DLD1 (cell line): ENCODE measurements around the gene TMEM59.
"Not testable (repeated sequence)": the region's sequence is repeated elsewhere in the genome, so short reads cannot be mapped to it uniquely, and the experiment has no call there.

Experiments used
- in situ Hi-C: cut with HindIII; loops from 2 replicates; pipeline ENCODE4 v1.10.0; 2017; ENCODE audit warnings: low sequenced_read_pairs

The TMEM59 gene

DNA sequence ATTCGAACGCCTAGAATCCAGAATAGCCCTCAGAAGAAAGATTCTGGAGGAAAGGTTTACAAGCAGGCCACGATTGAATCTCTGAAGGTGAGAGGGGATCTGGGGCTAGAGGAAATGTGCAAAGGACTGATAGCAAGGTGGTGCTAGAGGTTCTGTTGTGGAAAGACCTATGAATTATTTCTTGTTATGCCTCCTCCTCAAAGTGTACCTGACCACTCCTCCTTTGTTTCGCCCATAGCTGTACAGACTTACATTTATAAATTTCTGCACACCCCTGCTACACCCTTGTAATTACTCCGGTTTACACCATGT is 1.4 kb upstream of the TMEM59 start:
- in situ Hi-C loops, result no loop called here

DNA sequence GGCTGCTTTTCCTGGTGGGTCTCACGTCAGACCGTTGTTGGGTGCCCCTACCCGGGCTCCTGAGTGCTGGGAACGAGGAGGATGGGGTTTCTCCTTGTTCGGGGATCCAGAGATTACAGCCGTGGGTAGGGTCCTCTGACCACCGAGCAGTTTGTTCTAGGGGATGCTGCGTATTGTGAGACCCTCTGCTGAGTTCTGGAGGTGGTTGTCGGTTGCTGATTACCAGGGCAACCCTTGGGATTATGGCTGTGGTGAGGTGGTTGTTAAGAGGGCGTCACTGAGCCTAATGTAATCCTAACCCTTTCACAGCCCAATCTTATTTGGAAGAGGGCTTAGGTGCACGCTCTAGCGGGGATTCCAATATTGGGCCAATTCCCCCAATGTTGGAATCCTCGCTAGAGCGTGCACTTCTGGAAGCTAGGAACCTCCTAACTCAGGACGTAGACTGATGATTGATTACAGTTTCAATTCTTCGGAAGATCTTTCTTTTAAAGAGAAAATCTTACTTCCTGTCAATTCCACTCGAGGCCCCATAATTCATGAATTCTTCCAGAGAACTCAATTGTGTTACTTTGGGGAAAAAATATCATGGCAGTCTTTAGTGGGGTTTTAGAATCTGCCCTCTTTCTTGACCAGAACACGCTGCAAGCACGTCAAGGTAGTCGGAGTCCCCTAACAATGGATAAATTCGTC is 887 bp upstream of the TMEM59 start:
- in situ Hi-C loops, result no loop called here

DNA sequence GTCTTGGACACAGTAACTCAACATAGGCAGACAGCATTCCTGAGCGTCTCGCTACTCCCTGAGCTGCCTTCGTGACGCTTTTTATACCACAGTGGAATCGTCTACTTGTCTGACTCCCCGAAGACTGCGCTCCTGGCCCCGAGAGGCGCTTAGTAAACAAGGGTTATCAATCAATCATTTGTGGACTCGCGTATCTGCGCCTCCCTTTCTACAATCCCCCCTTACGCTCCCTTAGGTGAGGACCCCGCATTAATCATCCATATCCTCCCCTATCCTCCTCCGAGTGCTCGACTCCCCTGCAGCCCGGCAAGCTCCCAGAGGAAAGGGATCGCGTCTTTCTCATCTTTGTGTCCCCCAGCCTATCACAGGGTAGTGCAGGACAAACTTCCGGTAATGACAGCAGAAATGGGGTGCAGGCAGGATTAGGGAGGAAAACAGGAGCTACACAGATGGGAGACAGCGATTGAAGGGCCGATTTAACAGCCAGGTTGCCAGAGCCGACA is 522 bp downstream of the TMEM59 start:
- in situ Hi-C loops, result no loop called here

DNA sequence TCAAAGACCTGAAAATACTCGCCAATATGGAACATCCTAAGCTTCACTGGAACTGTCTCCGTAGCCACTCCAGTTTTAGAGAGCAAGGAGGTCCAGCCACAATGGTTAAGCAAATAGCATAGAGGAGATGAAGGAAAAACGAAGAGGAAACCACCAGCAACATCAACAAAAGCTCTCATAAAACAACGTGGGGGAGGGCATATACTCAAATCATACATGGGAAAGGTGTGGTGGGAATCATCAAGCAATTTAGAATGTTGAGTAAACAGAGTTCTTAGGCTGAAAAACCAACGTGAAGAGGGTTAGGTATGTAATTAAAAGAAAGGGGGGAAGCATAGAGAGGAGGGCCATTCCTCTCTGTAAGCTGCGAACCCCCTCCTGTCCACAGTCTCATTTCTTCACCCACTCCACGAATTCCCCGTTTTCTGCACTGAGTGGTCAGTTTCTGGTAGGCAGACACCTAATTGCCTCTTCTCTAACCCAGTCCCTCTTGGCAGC is 1.0 kb downstream of the TMEM59 start:
- in situ Hi-C loops, result no loop called here

DNA sequence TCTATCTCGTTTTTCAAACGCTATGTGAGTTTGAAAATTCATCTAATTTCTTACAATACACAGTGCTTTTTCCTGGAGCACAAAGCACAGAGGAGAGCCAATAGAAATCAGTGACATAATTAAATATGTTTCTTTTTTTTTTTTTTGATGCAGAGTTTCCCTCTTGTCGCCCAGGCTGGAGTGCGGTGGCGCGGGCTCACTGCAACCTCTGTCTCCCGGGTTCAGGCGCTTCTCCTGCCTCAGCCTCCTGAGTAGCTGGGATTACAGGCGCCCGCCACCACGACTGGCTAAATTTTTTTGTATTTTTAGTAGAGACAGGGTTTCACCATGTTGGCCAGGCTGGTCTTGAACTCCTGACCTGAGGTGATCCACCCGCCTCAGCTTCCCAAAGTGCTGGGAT is 2.6 kb downstream of the TMEM59 start:
- in situ Hi-C loops, result not testable (repeated sequence)

DNA sequence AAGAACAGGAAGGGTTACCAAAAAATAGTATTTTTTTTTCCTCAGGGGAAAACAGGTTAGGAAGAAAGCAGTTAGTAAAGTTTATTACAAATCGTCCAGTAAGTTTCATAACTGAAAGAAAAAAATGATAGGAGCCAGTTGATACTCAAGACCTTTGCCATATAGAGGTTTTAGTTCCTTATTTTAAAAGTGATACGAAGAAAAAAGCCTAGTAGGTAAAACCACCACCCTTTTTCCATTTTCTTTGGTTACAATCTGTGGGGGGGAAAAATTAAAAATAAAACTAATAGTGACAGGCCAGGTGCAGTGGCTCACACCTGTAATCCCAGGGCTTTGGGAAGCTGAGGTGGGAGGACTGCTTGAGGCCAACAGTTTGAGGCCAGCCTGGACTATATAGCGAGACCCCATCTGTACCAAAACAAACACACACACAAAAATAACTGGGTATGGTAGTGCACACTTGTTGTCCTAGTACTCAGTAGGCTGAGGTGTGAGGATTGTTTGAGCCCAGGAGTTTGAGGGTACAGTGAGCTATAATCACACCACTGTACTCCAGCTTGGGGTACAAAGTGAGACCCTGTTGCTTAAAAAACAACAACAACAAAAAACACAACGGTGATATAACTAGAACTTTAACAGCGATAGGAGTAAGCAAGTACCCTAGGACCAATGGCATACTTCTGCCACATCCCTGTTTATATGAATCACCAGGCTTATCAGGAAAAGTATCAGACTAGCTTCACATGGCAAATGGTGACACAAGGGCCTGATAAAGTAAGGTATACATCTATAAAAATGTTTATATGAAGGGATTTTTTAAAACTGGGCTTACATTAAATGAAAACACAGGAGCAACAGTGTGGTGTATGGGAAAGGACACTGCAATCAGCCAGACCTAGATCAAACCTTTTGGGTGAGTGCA is 5.4 kb downstream of the TMEM59 start:
- in situ Hi-C loops, result no loop called here

DNA sequence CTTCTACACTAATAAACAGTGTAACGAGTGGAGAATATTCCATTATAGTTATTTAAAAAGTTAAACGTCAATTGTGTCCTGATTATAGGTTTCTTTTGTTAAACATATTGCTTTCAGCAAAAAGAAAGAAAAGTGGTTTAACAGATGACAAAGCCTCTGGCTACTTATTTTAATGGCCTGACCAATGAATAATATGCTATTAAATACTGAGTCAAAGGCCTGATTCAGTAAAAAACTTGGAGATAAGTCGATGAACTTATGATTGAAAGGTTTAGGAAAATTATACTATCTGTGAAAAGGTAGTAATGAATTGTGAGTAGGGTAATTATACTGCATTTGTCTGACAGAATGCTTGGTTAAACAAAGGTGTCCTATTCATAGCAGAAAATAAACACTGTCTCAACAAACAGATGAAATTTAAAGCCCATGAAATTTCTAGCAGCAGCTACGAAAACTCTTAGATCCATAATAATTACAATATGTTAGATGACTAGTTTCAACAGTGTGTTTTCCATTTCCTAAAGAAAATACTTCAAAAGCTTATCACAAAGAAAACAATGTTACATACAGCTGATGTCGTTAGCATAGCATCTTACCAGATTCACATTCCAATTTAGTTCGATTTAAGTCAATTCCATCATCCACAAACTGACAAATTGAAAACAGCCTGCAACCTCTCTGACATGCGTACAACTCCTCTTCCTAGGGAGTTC is 6.2 kb downstream of the TMEM59 start:
- in situ Hi-C loops, result no loop called here

DNA sequence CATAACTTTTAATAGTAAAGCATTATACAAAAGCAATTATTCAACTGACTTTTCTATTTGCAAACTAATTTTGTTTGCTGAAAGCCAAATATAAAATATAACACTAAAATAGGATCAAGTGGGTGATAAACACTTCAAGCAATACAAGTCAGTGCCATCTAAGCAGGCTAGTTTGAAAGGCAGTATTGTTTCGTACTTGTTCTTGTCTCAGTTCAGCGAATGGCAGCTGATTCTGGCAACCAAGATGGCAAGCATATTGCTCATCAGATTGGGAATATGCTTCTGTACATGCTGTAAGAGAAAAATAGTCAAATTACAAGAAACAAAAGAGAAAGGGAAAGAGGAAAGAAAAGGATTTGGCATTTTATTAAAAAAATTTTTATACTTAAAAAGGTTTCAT is 7.5 kb downstream of the TMEM59 start:
- in situ Hi-C loops, result no loop called here

DNA sequence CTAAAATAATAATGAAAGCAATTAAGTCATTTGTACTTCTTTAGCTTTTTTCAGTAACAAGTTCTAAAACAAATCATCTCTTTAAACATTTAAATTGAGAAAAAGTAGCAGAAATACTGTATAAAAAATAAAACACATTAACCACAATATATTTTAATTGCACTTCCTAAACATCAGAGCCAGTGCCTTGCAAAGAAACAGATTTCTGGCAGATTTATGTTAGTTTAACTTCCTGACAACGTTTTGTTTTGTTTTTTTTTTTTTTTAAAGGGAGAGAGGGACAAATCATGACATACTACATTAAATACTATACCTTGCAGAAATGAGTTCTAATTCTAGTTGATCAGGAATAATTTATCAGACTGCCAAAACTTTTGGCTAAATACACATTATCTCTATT is 11.2 kb downstream of the TMEM59 start:
- in situ Hi-C loops, result no loop called here

DNA sequence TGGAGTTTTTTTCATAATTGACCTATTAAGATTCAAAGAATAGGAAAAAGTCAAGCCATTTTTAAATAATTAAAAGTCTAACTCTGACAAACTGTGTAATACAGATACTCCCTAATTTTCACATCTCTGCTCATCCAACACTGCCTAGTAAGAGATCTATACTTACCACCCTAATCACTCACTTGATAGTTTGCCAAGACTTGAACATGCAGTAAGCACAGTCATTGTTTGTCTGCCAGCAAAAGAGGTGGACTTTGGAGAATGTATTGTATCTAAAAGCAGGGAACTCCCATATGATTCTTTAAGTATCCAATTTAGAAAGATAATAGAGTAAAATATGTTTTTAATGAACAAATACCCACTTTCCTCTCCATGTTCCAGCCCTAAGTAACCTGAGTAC is 15.5 kb downstream of the TMEM59 start:
- in situ Hi-C loops, result no loop called here

DNA sequence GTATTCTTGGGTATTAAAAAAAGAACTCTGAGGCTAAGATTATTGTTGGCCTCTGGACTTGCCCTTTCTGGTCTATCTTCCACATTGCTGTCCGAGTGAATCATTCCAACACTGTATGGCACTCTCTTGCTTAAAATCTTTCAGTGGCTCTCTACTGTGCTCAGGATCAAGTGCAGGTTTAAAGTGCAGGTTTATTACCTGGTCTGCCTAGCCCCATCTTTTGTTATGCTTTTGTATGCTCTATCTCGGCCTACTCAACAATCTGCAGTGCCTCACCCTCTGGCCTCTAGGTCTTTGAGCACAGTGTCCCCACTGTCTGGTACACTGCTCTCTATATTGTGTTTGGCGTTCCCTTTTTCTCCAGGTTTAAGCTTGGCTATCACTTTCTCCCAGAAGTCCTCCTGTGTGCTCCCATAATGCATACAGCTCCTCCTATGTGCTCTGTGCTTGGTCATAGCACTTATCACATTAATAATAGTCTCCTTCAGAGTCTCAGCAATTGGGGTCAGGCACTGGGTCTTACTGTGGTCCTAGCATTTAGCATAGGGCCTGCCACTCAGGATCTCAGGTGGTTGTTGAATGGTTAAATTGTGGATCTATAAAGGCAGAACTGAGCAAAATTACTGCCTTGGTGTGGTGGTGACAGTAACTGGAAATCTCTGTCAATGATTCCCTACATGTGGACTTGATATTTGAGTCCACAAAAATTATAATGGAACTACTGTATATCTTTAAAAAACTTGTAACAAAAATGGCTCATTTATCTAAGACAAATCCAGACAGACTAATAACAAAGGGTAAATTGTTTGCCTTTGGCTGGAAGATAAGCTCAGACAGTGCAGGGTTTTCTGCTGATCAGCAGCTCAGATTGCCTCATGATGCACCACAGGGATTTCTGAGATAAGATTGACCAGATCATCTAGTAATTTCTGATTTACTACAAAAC is 24.4 kb downstream of the TMEM59 start:
- in situ Hi-C loops, result no loop called here

DNA sequence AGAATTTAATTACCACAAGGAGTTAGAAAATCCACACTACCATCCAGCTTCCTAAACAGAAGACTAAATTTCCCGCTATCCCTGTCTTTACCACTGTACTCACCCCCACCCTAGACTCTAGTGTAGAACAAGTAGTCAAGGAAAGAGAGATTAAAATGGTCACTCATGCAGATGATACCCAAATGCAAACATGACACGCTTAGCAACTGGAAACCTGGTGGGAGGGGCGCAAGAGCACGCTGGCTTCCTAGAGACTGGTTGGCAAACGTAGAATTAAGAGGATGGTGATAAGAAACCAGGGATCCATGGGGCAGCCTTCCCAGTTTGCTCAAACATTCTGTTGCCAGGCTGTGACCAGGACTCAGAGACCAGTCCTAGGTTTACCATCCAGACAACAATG is 25.2 kb downstream of the TMEM59 start:
- in situ Hi-C loops, result no loop called here

DNA sequence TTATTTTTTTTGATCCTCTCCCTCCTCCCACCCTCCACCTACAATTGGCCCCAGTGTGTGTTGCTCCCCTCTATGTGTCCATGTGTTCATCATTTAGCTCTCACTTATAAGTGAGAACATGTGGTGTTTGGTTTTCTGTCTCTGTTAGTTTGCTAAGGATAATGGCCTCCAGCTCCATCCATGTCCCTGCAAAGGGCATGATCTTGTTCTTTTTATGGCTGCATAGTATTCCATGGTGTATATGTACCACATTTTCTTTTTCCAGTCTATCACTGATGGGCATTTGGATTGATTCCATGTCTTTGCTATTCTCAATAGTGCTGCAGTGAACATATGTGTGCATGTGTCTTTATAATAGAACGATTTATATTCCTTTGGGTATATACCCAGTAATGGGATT is 28.2 kb downstream of the TMEM59 start:
- in situ Hi-C loops, result not testable (repeated sequence)

DNA sequence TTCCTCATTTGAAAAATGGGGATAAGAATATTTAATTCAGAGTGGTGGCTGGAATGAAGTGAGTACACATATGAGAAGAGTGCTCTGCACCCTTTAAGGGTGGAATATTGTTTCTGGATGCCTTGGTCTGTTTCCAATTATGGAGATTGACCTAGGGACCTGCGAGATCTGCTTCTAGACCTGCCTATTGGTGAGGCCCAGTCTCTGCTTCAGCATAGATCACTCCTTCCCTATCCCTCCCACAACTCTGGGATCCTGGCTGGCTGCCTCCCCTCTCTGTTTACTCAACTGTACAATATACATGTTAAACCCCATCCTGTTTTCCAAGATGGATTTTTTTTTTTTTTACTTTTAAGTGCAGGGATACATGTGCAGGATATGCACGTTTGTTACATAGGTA is 28.6 kb downstream of the TMEM59 start:
- in situ Hi-C loops, result no loop called here

DNA sequence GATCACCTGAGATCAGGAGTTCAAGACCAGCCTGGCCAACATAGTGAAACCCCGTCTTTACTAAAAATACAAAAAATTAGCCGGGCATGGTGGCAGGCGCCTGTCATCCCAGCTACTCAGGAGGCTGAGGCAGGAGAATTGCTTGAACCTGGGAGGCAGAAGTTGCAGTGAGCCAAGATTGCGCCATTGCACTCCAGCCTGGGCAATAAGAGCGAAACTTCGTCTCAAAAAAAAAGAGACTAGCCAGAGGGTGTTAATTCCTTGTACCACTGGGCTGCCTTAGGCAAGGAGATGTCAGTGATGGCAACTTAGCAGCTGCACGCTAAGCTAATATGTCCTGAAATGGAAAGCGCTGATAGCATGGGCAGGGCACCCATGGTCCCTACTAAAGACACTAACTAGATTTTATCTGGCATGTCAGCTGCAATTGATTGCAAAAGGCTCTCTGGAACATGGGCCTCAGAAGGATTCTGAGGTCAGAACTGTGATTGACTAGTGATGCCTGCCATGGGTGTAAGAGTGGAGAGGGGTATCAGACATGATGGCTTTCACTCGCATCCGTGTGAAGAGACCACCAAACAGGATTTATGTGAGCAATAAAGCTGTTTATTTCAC is 33.3 kb downstream of the TMEM59 start:
- in situ Hi-C loops, result not testable (repeated sequence)

DNA sequence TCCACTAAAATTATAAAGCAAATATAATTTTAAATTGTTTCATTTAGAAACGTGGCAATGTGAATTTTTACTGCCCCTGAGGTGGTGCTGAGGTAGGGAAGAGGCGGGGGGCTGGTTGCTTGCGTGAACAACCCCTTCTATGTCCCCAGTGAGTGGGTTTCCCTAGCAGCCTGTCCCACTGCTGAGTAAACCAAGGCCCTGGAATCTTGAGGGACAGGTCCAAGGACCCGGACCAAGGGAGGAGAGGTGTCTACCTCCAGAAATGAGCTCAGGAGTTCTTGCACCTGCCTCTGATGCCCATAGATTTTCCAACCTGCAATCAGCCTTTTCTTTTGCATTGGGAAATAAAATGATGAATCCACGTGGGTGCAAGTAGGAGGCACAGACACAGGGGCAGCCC is 34.4 kb downstream of the TMEM59 start:
- in situ Hi-C loops, result no loop called here

DNA sequence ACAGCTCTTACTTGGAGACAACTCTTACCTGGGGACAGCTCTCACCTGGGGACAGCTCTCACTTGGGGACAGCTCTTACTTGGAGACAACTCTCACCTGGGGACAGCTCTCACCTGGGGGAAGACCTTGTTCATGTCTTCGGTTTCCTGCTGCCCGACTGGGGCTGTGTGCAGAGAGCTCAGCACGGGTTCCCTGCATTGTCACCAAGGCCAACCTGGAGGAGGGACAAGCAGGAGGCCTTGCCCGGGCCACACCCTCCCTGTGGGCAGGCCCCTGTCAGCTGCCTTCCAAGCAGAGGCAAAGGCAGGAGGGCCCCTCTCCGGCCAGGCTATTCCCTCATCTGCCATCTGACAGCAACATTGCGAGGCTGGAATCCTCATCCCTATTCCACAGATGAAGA is 35.0 kb downstream of the TMEM59 start, which contains the start of gene LDLRAD1:
TSS of gene LDLRAD1 (minus strand) at position 208 of the 400 bp plus-strand sequence. CDS start at position 134, 74 bp downstream.
- in situ Hi-C loops, result no loop called here

DNA sequence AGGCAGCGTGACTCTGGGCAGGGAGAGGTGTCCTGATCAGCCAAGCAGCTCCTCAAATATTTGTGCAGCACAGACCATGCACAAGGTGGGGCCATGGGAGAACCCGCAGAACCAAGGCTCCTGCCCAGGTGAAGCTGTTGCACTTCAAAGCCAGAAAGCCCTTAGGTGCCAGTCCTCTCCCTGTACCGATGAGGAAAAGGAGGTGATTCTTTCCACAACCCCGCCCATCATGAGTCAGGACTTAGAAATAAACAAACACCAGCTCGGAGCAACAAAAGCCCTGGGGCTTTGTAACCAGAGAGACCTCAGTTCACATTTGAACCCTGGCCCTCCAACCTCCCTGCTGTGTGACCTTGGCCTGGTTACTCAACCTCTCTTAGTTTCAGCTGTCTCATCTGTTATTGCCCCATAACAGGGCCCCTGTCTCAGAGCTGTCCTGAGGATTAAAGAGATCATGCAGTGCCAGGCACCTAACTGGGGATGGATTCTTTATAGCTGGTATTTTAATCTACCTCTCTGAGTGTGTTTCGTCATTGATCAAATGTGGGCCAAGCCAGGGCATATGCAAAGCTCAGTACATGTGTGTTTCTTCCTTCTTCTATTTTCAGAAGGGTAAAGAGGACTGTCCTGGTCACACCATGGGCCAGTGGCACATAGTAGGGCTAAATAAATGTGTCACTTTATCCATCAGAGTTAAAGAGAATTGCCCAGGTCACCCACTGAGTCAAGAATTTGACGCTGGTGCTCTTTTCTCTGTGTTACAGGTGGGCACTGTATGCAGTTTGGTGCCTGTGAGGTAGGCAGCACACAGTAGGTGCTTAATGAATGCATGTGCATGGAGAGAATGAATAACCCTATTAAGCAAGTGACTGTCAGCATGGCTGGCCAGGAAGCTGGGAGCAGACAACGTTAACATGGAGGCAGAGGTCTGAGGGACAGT is 36.4 kb downstream of the TMEM59 start:
- in situ Hi-C loops, result no loop called here
